NB4 (cell line): ENCODE data around the gene CLNK.

ENCODE experiments used
- DNase-seq: peaks from one replicate; pipeline ENCODE4 v3.0.0; 2010; ENCODE audit warnings: low read depth
- H3K4me3 ChIP-seq: one replicate; pipeline ENCODE4 v1.5.1; 2011; ENCODE audit warnings: mild to moderate bottlenecking, low read depth, low read length, moderate library complexity
- MAX ChIP-seq: IDR thresholded peaks from 2 replicates; pipeline ENCODE4 v1.6.1; 2011; ENCODE audit warnings: low read depth, low read length
- MYC ChIP-seq: IDR thresholded peaks from 2 replicates; pipeline ENCODE4 v1.6.1; 2011; ENCODE audit warnings: low read depth, low read length
- POLR2A ChIP-seq: IDR thresholded peaks from 2 replicates; pipeline ENCODE4 v1.6.1; 2011; ENCODE audit warnings: mild to moderate bottlenecking; ENCODE audit not compliant: insufficient read length; ENCODE audit errors: extremely low read depth
- TF ChIP-seq, protein P1 (sequence below): IDR thresholded peaks from one replicate; pipeline ENCODE4 v1.5.1; 2012; ENCODE audit warnings: low read depth, low read length

CLNK gene

DNA sequence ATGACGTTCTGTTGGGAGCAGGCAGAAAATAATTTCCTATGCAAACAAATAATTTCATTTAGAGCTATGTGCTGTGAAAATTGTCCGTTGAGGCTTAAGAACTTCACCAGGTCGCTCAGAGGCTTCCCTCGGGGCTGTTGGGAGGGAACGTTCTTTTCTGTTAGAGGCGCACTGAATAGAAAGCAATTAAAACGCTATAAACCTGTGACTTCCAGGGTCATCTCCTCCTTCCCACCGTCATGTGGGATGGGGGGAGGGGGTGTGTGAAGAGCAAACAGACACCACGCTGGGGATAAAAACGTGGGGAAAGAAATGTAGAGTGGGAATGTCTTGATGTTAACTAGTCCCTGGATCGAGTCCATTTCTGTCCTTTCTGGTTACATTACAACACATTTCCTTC lies 192.1 kb downstream of the CLNK start:
- TF ChIP-seq POLR2A (no peak), MYC (no peak), MAX (no peak)
- TF ChIP-seq, protein P1, sequence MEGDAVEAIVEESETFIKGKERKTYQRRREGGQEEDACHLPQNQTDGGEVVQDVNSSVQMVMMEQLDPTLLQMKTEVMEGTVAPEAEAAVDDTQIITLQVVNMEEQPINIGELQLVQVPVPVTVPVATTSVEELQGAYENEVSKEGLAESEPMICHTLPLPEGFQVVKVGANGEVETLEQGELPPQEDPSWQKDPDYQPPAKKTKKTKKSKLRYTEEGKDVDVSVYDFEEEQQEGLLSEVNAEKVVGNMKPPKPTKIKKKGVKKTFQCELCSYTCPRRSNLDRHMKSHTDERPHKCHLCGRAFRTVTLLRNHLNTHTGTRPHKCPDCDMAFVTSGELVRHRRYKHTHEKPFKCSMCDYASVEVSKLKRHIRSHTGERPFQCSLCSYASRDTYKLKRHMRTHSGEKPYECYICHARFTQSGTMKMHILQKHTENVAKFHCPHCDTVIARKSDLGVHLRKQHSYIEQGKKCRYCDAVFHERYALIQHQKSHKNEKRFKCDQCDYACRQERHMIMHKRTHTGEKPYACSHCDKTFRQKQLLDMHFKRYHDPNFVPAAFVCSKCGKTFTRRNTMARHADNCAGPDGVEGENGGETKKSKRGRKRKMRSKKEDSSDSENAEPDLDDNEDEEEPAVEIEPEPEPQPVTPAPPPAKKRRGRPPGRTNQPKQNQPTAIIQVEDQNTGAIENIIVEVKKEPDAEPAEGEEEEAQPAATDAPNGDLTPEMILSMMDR = no peak
- no peak for DNase-seq
- H3K4me3 ChIP-seq = no peak overlapping the region

DNA sequence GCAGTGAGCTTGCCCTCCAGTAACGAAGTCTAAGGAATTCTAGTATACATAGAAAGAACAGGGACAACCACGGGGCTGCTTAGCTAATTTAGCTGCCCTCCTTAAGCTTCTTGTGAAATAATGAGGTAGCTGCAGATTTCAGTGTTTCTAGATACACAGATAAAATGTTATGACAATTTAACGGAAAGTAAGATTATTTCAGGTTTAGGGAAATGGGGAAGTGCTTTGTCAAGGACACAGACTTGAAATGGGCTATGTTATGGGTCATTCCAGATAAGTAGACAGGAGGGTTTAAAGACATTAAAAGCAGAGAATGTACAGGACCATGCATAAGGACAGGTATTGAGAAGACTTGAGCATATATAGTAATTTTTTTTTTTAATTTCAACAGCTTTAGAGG lies 193.2 kb downstream of the CLNK start:
- no peak overlapping the region for H3K4me3 ChIP-seq
- TF ChIP-seq MAX = no peak
- TF ChIP-seq MYC = no peak
- TF ChIP-seq POLR2A = no peak
- TF ChIP-seq, protein P1 = no peak
- DNase-seq = no peak

DNA sequence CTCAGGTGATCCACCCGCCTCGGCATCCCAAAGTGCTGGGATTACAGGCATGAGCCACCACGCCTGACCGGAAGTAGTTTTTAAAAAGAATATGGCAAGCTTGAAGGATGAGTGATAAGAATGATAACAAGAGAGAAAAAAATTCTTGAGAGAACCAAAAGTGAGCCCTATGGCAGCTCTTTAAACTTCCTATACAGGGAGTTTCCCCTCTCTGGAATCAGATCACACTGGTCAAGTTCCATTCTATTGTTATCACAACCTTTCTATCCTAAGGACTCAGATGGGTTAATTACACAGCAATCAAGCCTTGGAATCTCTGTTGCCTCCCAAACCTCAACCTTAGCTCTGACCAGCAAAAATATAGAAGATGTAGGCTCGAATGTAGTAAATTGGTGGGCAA lies 193.6 kb downstream of the CLNK start:
- no peak overlapping the region for H3K4me3 ChIP-seq
- DNase-seq = no peak
- TF ChIP-seq POLR2A = no peak
- TF ChIP-seq, protein P1 = no peak
- TF ChIP-seq MYC = no peak
- TF ChIP-seq MAX = no peak

- no peak for TF ChIP-seq MYC
- no peak for TF ChIP-seq POLR2A
- TF ChIP-seq, protein P1 = no peak
- TF ChIP-seq MAX = no peak
- no peak for DNase-seq
Measured at GRCh38 chr4:10482913-10483312, 201.7 kb downstream of the CLNK start.

GRCh38 chr4:10480616-10481015 lies 204.0 kb downstream of the CLNK start:
- DNase-seq = no peak
- TF ChIP-seq POLR2A = no peak
- TF ChIP-seq, protein P1 = no peak
- no peak for TF ChIP-seq MYC
- no peak for TF ChIP-seq MAX
- H3K4me3 ChIP-seq = no peak overlapping the region

More at GRCh38 chr4:10482913-10483312, 201.7 kb downstream of the CLNK start:
- no peak overlapping the region for H3K4me3 ChIP-seq

- H3K4me3 ChIP-seq = no peak overlapping the region
- TF ChIP-seq, protein P1 = no peak
- TF ChIP-seq MYC (no peak), MAX (no peak), POLR2A (no peak)
- DNase-seq = no peak
Measured at GRCh38 chr4:10478621-10479020, 205.9 kb downstream of the CLNK start.
